ENCODE data around the gene KPNA6.
A peak's percentile ranks its signal among the peaks of the same experiment; 100 is the strongest.
"Not testable (repeated sequence)": the region's sequence is repeated elsewhere in the genome, so short reads cannot be mapped to it uniquely, and the experiment has no call there.

KPNA6 gene

DNA sequence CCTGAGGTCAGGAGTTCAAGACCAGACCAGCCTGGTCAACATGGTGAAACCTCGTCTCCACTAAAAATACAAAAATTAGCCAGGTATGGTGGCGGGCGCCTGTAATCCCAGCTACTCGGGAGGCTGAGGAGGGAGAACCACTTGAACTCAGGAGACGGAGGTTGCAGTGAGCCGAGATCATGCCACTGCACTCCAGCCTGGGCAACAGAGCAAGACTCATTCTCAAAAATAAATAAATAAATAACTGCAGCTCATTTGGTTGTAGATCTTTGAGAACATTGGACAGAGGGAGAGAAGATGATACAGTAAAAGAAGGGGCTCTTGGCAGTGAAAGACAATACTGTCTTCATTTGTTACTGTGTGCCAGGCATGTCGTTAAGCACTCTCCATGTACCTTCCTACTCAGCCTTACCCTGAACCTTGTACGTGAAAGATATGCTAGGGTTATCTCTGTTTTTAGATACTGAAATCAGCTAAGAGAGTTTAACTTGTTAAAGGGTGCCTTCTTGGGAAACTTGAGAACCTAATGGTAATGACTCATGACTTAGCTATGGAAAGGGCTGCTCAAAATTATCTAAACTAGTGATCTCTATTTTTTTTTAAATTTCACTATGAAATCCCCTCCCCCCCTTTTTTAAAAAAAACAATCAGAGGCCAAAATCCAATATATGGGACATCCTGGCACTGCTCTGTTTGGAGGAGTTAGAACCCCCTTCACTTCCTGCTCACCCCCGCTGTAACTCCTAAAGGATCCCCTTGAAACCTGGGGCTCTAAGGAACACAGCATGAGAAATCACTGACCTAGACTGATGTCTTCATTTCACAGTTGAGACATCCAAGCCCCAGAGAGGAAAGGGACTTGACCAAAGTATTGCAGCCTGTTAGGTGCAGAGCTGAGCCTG lies 6.8 kb upstream of the KPNA6 start:
- no peak for DNase-seq

GRCh38 chr1:32104127-32104526 lies 3.7 kb upstream of the KPNA6 start:
- DNase-seq: no peak

- DNase-seq: no peak
Measured at GRCh38 chr1:32105338-32105737, 2.5 kb upstream of the KPNA6 start.

- no peak for DNase-seq
Measured at GRCh38 chr1:32106663-32107275, 1.1 kb upstream of the KPNA6 start.

- DNase-seq: no peak
Measured at GRCh38 chr1:32111040-32111623, 3.3 kb downstream of the KPNA6 start.

DNA sequence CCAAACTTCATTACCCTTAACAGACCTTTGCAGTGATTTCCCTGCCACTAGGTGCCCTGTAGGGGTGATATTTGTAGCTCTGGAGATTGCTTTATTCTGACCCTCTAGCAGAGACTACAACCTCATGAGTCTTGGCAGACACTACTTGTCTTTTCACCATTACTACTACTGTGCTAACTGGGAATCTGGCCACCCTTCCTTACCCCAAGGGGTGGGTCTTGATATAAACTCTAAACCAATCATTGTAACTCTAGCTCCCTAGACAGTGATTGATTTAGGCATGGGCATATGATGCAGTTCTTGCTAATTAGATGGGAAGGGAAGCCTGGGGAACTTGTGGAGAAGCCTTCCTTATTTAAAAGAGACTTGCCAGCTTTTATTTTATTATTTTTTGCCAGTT lies 3.9 kb downstream of the KPNA6 start:
- DNase-seq: no peak

DNA sequence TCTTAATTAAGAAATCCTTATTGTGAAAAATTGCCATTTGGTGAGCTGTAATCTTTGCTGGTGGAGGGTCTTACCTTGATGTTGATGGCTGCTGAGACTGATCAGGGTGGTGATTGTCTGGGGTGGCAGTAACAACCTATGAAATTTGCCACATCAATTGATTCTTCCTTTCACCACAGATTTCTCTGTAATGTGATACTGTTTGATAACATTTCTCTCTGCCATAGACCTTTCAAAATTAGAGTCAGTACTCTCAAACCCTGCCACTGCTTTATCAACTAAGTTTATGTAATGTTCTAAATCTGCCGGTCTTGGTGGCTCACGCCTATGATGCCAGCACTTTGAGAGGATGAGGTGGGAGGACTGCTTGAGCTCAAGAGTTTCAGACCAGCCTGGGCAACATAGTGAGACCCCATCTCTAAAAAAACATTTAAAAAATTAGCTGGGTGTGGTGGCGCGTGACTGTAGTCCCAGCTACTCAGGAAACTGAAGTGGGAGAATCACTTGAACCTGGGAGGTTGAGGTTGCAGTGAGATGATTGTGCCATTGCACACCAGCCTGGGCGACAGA lies 5.0 kb downstream of the KPNA6 start:
- peak in 1 of 2 donors; percentile 25 for DNase-seq

DNA sequence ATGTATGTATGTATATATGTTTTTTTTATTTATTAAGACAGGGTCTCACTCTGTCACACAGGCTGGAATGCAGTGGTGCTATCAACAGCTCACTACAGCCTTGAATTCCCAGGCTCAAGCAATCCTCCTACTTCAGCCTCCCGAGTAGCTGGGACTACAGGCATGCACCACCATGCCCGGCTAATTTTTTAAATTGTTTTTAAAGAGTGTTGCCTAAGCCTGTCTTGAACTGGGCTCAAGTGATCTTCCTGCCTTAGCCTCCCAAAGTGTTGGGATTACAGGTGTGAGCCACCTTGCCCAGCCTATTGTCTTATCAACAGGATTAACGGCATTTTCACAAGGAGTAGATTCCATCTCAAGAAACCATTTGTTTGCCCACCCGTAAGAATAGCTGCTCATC lies 5.6 kb downstream of the KPNA6 start:
- not testable (repeated sequence) for DNase-seq

GRCh38 chr1:32114420-32114819 lies 6.6 kb downstream of the KPNA6 start:
- no peak for DNase-seq

DNA sequence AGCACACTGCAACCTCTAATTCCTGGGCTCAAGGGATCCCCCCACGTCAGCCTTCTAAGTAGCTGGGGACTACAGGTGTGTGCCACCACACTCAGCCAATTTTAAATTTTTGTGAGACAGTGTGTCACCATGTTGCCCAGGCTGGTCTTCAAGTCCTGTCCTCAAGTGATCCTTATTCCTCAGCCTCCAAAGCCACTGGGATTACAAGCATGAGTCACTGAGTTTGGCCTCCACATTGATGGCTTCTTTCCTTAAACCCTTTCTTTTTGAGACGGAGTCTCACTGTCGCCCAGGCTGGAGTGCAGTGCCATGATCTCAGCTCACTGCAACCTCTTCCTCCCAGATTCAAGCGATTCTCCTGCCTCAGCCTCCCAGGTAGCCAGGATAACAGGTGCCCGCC lies 7.6 kb downstream of the KPNA6 start:
- no peak for DNase-seq

GRCh38 chr1:32116531-32116930 lies 8.7 kb downstream of the KPNA6 start:
- no peak for DNase-seq

- no peak for DNase-seq
Measured at GRCh38 chr1:32122151-32122550, 14.3 kb downstream of the KPNA6 start.

- not testable (repeated sequence) for DNase-seq
Measured at GRCh38 chr1:32123361-32123760, 15.5 kb downstream of the KPNA6 start.

DNA sequence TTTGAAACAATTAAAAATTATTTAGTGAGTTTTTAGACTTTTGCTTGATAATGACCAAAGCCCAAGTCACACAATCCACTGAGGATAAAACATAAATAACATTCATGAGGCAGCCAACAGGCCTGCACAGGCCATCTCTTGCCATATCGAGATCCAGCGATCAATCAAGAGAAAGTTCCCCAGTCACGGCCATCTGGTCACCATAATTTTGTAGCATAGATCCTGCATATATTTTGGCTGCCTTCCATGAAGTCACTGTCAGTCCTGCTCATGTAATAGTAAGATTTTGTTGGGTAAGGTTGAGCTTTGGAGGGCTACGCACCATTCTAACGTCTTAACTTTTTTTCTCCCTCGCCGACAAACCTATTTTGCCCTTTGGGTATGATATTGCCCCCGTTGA lies 17.5 kb downstream of the KPNA6 start:
- no peak for DNase-seq

DNA sequence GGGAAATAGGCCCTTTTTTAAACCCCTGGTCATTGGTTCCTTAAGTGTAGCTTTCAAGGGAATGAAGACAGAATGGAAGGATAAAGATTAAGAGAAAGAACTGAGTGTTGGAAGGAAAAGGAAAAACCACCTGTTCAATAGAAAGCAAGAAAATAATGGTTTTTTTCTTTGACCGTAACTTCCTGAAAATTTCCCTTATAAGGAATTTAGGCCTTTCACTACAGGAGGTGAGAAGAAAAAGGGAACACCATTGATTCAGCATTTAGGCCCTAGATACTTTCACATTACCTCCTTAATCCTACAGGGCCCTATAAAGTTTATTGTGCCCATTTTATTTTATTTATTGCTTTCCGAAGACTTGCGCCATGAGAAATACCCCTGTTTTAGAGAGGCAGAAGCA lies 18.9 kb downstream of the KPNA6 start:
- DNase-seq: no peak

DNA sequence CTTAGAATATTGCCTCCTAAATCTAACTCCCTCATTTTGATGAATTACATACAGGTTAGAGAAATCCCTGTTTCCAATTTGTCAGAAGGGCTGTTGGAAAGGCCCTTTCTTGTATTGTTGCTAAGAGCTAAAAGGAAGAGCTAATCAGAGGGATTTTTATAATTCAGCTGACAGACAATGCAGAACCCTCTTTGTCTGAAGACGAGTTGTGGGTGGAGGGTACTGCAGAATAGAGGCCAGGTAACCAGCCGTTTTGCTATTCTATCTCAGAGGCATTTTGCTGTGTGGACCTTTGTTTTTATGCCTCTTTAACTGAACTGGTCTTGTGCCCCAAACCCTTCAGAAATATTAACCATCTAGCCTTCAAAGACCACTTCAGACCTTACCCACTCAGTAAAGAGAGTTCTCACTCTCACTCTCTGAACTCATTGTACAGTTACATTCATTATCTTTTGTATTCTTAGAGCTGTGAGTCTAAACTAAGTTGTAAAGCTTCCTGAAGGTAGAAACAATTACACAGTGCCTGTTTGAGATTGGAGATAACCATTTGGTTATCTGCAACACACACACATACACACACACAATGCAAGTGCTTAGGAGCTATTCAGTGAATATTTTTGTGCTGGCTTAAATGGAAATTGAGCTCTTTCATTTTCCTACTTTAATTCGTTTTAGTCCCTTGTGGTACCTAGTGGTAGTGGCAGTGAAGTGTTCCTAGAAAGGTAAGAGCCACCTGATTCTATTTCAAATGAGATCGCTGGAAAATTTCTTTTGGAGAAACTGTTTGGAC lies 19.7 kb downstream of the KPNA6 start:
- no peak for DNase-seq

GRCh38 chr1:32128479-32128878 lies 20.6 kb downstream of the KPNA6 start:
- no peak for DNase-seq

DNA sequence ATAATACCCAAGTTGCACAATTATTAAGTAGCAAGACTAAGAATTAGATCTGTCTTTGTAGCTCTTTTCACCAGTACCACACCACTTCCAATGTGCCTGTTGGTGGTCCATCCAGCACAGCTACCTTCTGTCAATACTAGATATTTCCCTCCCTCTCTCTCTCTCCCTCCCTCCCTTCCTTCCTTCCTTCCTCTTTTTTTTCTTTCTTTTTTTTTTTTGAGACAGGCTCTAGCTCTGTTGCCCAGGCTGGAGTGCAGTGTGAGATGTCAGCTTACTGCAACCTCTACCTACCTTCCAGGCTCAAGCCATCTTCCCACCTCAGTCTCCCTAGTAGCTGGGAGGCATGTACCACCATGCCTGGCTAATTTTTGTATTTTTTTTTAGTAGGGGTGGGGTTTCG lies 21.1 kb downstream of the KPNA6 start:
- no peak for DNase-seq

- DNase-seq: not testable (repeated sequence)
Measured at GRCh38 chr1:32133950-32134280, 26.1 kb downstream of the KPNA6 start.

DNA sequence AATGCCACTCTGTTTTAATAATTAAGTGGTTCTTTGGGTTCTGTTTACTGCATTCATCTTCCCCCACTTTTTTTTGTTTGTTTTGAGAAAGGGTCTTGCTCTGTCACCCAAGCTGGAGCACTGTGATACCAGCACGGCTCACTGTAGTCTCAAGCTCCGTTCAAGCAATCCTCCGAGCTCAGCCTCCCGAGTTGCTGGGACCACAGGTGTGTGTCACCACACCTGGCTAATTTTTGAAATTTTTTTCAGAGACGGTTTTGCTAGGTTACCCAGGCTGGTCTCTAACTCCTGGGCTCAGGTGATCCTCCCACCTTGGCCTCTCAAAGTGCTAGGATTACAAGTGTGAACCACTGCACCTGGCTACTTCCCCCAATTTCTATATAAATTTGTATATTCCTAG lies 29.3 kb downstream of the KPNA6 start:
- DNase-seq: no peak

GRCh38 chr1:32138965-32139364 lies 31.1 kb downstream of the KPNA6 start:
- DNase-seq: no peak

DNA sequence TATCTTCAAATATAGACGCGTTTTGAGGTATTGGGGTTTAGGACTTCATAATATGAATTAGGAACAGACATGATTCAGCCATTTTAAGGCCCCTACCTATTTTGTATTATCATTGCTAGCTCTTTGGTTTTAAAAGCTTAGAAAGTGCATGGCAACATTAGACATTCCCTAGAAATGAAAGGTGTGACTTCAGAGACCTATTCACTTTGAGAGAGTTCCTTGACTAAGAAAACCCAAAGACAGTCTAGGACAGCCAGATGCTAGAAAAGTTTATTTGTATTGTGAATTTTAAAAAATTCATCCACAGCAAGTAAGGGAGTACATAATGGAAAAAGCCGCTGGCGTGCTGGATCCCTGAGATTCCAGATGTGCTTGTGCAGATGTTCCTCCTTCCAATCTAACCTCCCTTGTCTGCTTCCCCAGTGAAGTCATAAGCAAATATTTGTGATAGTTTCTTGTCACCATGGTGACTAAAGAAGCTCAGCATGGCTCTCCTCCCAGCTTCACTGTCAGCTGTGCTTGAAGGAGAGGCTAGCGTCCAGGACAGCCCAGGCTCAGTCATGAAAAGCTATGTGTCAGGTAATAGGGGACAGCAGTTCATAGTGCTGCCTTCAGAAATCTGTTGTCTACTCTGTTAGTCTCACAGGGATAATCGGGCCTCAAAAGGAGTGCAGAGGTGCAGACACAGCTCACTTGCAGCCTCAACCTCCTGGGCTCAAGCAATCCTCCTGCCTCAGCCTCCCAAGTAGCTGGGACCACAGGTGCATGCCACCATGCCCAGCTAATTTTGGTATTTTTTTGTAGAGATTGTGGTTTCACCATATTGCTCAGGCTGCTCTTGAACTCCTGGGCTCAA lies 34.8 kb downstream of the KPNA6 start:
- no peak for DNase-seq

Measured in CD4-positive, alpha-beta T cell treated with Interferon alpha-2 for 1 hour (primary cell).